Hematopoietic multipotent progenitor cell treated with erythropoietin and hydrocortisone succinate and interleukin-3 and kit ligand, for 6 days (in vitro differentiated cells): Measurements from ENCODE around the gene ZNF341.

Experiments used
- DNase-seq: peaks from one replicate; pipeline ENCODE4 v3.0.0-alpha.2; 2015

The ZNF341 gene

GRCh38 chr20:33828326-33828844 lies 96.6 kb downstream of the ZNF341 start:
- no peak for DNase-seq

GRCh38 chr20:33828967-33829560 lies 97.3 kb downstream of the ZNF341 start:
- no peak for DNase-seq

- DNase-seq: no peak
Observed at GRCh38 chr20:33829636-33830035, 97.8 kb downstream of the ZNF341 start.

GRCh38 chr20:33830371-33830770 lies 98.6 kb downstream of the ZNF341 start:
- DNase-seq: no peak

GRCh38 chr20:33832103-33832804 lies 100.5 kb downstream of the ZNF341 start:
- DNase-seq: no peak

- DNase-seq: no peak
Observed at GRCh38 chr20:33833333-33833732, 101.5 kb downstream of the ZNF341 start.

GRCh38 chr20:33835615-33836172 lies 103.9 kb downstream of the ZNF341 start:
- DNase-seq: no peak

GRCh38 chr20:33836277-33836676 lies 104.5 kb downstream of the ZNF341 start:
- DNase-seq: no peak

- DNase-seq: no peak
Observed at GRCh38 chr20:33837096-33837830, 105.5 kb downstream of the ZNF341 start.

GRCh38 chr20:33838035-33838864 lies 106.5 kb downstream of the ZNF341 start:
- no peak for DNase-seq

GRCh38 chr20:33839591-33839990 lies 107.8 kb downstream of the ZNF341 start:
- peak; percentile 94 for DNase-seq

GRCh38 chr20:33840160-33840559 lies 108.4 kb downstream of the ZNF341 start:
- no peak for DNase-seq

GRCh38 chr20:33840759-33841435 lies 109.1 kb downstream of the ZNF341 start:
- no peak for DNase-seq

GRCh38 chr20:33841436-33841799 lies 109.6 kb downstream of the ZNF341 start:
- no peak for DNase-seq
